IMR-90 (cell line): ENCODE results near the gene SAFB2.

ENCODE experiments used
- BHLHE40 ChIP-seq: fragments of 150-350 bp; IDR thresholded peaks from 2 replicates; pipeline ENCODE4 v1.6.1; 2016; ENCODE audit warnings: mild to moderate bottlenecking, low read depth, low read length
- CEBPB ChIP-seq: IDR thresholded peaks from 2 replicates; pipeline ENCODE4 v1.6.1; 2012; ENCODE audit warnings: low read depth, low read length, improper control_type of control experiment
- CTCF ChIP-seq: conservative IDR thresholded peaks from 2 replicates; pipeline ENCODE4 v1.5.1; 2012; ENCODE audit warnings: mild to moderate bottlenecking, low read depth, low read length, improper control_type of control experiment
- ELK1 ChIP-seq: fragments of 150-350 bp; IDR thresholded peaks from 2 replicates; pipeline ENCODE4 v1.6.1; 2016; ENCODE audit warnings: low read depth, mild to moderate bottlenecking, low read length, moderate library complexity, borderline replicate concordance
- MXI1 ChIP-seq: IDR thresholded peaks from 2 replicates; pipeline ENCODE4 v1.6.1; 2012; ENCODE audit warnings: low read depth, mild to moderate bottlenecking, low read length, moderate library complexity, borderline replicate concordance
- POLR2A ChIP-seq: IDR thresholded peaks from 2 replicates; pipeline ENCODE4 v1.6.1; 2012; ENCODE audit warnings: mild to moderate bottlenecking, low read depth, low read length
- RAD21 ChIP-seq: IDR thresholded peaks from 2 replicates; pipeline ENCODE4 v1.6.1; 2012; ENCODE audit warnings: low read length, improper control_type of control experiment
- RCOR1 ChIP-seq: IDR thresholded peaks from 2 replicates; pipeline ENCODE4 v1.6.1; 2012; ENCODE audit warnings: mild to moderate bottlenecking, low read length, improper control_type of control experiment; ENCODE audit not compliant: insufficient replicate concordance
- RFX5 ChIP-seq: IDR thresholded peaks from 2 replicates; pipeline ENCODE4 v1.8.0; 2012; ENCODE audit warnings: low read depth, mild to moderate bottlenecking, low read length, moderate library complexity
- SMC3 ChIP-seq: fragments of 150-350 bp; IDR thresholded peaks from 2 replicates; pipeline ENCODE4 v1.6.1; 2016; ENCODE audit warnings: low read depth, mild to moderate bottlenecking, antibody characterized with exemption, low read length, moderate library complexity
- TF ChIP-seq, protein P1 (sequence below): fragments of 150-350 bp; IDR thresholded peaks from 2 replicates; pipeline ENCODE4 v1.6.1; 2017; ENCODE audit warnings: mild to moderate bottlenecking, antibody characterized with exemption, low read length, low read depth

DNA sequence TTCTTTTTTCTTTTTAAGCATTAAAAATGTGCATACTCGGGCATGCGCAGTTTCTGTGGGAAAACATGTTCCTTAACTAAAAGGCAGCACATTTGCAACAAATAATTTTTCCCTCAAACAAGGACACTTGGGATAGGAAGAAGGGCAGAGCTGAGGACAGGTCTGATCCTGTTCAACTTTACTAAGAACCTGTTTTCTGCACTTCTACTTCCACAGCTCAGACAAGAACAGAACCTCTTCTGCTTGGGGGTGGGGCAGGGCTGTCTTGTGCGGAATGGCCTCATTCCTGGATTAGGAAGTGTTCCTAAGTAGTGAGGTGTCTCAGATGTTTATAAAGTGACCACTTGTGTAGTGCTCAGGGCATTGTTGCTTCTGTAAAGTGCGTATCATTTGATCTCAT lies 18.6 kb upstream of the SAFB2 start:
- TF ChIP-seq CTCF (no peak), CEBPB (no peak), ELK1 (no peak), POLR2A (no peak), RFX5 (no peak), BHLHE40 (no peak), MXI1 (no peak), SMC3 (no peak), RCOR1 (no peak), RAD21 (no peak)
- TF ChIP-seq, protein P1, sequence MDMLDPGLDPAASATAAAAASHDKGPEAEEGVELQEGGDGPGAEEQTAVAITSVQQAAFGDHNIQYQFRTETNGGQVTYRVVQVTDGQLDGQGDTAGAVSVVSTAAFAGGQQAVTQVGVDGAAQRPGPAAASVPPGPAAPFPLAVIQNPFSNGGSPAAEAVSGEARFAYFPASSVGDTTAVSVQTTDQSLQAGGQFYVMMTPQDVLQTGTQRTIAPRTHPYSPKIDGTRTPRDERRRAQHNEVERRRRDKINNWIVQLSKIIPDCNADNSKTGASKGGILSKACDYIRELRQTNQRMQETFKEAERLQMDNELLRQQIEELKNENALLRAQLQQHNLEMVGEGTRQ, result no peak
